ENCODE measurements around the gene CADM1. TPM values are rescaled to one million over a fixed set of nuclear protein-coding genes. Genes with fewer than 3 reads are reported as not detected.

CADM1 gene
- total RNA-seq, 1 experiment from 2014 or later = 1.1 TPM

- ChIA-PET POLR2A (ENCODE audit: unreplicated experiment) (no interaction called here), CTCF (no interaction called here)
- Histone ChIP-seq H4K20me1 (ENCODE audit: low read length) (no peaks in the 10 kb centered on the region), H3K79me2 (ENCODE audit: low read length) (no peaks in the 10 kb centered on the region), H3K4me2 (ENCODE audit: low read length) (no peak overlapping the region), H3K27ac (ENCODE audit: low read length) (no peak overlapping the region), H3F3A (ENCODE audit: low read length, unreplicated experiment) (no peaks in the 10 kb centered on the region), H3K36me3 (ENCODE audit: low read depth, low read length) (no peaks in the 10 kb centered on the region), H3K27me3 (ENCODE audit: low read length) (no peaks in the 10 kb centered on the region), H3K9ac (ENCODE audit: low read length) (no peak overlapping the region), H3K4me3 (ENCODE audit: low read length) (no peak overlapping the region), H2AFZ (ENCODE audit: low read length) (no peak overlapping the region), H3K4me1 (ENCODE audit: insufficient read depth, low read length) (no peaks in the 10 kb centered on the region), H3K9me3 (ENCODE audit: low read length) (peaks cover 45% of the 10 kb centered on the region), H3K9me2 (replicated peaks; ENCODE audit: low read length) (no peaks in the 10 kb centered on the region)
- DNase-seq (no peak), ATAC-seq (no peak)
- intact Hi-C loops (cut with micrococcal nuclease) = no loop called here
- no peak for TF ChIP-seq EZH2phosphoT487 (IDR thresholded peaks at IDR 0.05; ENCODE audit: borderline replicate concordance, low read length)
- TF ChIP-seq EZH2 (IDR thresholded peaks at IDR 0.05; ENCODE audit: low read length, unreplicated experiment) = no peak
- TF ChIP-seq CTCF (conservative IDR thresholded peaks at IDR 0.05; ENCODE audit: low read depth, low read length) = no peak
- no TSS peak for BruUV-seq (replicated peaks)
Observed at GRCh38 chr11:115462757-115463156, 41.5 kb downstream of the CADM1 start.

DNA sequence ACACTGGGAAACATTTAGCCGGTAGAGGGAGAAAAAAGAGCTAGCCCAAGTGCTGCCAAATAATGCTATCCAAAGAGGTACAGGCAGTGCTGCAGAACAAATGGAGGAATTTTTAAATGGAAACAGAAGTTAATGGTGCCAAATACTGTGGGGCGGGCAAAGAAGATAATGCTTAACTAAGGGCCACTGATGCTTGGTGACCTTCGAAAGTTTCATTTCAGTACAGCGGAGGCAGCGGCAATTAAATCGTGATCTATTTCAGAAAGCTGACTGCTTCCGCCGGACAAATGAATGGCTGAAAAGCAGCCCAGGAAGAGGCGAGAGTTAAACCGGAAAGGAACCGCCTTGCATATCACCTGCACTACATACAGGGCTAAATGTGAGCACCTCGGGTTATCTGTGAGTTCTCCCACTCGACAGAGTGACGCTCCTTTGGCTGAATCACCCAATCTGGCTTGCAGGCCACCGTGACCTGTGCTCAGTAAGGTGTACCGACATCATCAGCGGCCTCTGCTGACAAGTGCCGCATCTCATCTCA lies 42.1 kb downstream of the CADM1 start:
- intact Hi-C loops (cut with micrococcal nuclease) = no loop called here
- Histone ChIP-seq H3K36me3 (ENCODE audit: low read depth, low read length) (no peaks in the 10 kb centered on the region), H3K4me1 (ENCODE audit: insufficient read depth, low read length) (no peaks in the 10 kb centered on the region), H2AFZ (ENCODE audit: low read length) (no peak overlapping the region), H4K20me1 (ENCODE audit: low read length) (no peaks in the 10 kb centered on the region), H3K79me2 (ENCODE audit: low read length) (no peaks in the 10 kb centered on the region), H3K4me2 (ENCODE audit: low read length) (no peak overlapping the region), H3K9me2 (replicated peaks; ENCODE audit: low read length) (no peaks in the 10 kb centered on the region), H3F3A (ENCODE audit: low read length, unreplicated experiment) (no peaks in the 10 kb centered on the region), H3K9ac (ENCODE audit: low read length) (no peak overlapping the region), H3K27me3 (ENCODE audit: low read length) (no peaks in the 10 kb centered on the region), H3K4me3 (ENCODE audit: low read length) (no peak overlapping the region), H3K27ac (ENCODE audit: low read length) (no peak overlapping the region), H3K9me3 (ENCODE audit: low read length) (peaks cover 43% of the 10 kb centered on the region)
- no peak for DNase-seq
- BruUV-seq (replicated peaks) = no TSS peak
- ChIA-PET CTCF (no interaction called here), POLR2A (ENCODE audit: unreplicated experiment) (no interaction called here)
- TF ChIP-seq EZH2 (IDR thresholded peaks at IDR 0.05; ENCODE audit: low read length, unreplicated experiment) = no peak
- no peak for TF ChIP-seq CTCF (conservative IDR thresholded peaks at IDR 0.05; ENCODE audit: low read depth, low read length)
- no peak for TF ChIP-seq EZH2phosphoT487 (IDR thresholded peaks at IDR 0.05; ENCODE audit: borderline replicate concordance, low read length)
- ATAC-seq = no peak

DNA sequence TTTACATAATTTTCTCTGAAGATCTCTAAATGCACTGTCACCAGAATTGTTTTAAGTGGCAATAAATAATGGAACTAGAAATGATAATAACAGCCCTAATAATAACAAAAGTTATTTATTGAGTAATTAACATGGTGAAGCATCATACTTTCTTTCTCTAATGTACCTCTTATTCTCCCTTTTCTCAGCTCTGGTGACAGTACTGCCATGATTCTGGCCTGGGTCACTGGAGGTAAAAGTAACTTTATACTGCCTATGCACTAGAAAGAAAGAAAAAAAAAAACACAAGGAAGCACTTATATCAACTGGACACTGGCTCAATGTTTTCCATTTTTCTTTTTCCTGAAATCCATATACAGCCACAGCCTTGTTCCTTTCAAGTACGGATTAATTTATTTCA lies 43.7 kb downstream of the CADM1 start:
- POLR2A ChIA-PET (ENCODE audit: unreplicated experiment) = no interaction called here
- Histone ChIP-seq H3K9me3 (ENCODE audit: low read length) (peaks cover 44% of the 10 kb centered on the region), H3K79me2 (ENCODE audit: low read length) (no peaks in the 10 kb centered on the region), H4K20me1 (ENCODE audit: low read length) (no peaks in the 10 kb centered on the region), H3K4me2 (ENCODE audit: low read length) (no peak overlapping the region), H3K9me2 (replicated peaks; ENCODE audit: low read length) (no peaks in the 10 kb centered on the region), H2AFZ (ENCODE audit: low read length) (no peak overlapping the region), H3K4me1 (ENCODE audit: insufficient read depth, low read length) (no peaks in the 10 kb centered on the region), H3K9ac (ENCODE audit: low read length) (no peak overlapping the region), H3K27me3 (ENCODE audit: low read length) (no peaks in the 10 kb centered on the region), H3K36me3 (ENCODE audit: low read depth, low read length) (no peaks in the 10 kb centered on the region), H3K4me3 (ENCODE audit: low read length) (no peak overlapping the region), H3K27ac (ENCODE audit: low read length) (no peak overlapping the region), H3F3A (ENCODE audit: low read length, unreplicated experiment) (no peaks in the 10 kb centered on the region)
- no peak for DNase-seq
- intact Hi-C loops (cut with micrococcal nuclease) = no loop called here
- ATAC-seq = no peak
- TF ChIP-seq EZH2 (IDR thresholded peaks at IDR 0.05; ENCODE audit: low read length, unreplicated experiment) (no peak), EZH2phosphoT487 (IDR thresholded peaks at IDR 0.05; ENCODE audit: borderline replicate concordance, low read length) (no peak), CTCF (conservative IDR thresholded peaks at IDR 0.05; ENCODE audit: low read depth, low read length) (no peak)
- no TSS peak for BruUV-seq (replicated peaks)
- CTCF ChIA-PET = no interaction called here
